ENCODE data around the gene AQR. TPM values are rescaled to one million over a fixed set of nuclear protein-coding genes. Genes with fewer than 3 reads are reported as not detected.

Gene AQR
- total and polyA plus RNA-seq, 10 of the 15 experiments (the other 5 are each of a cell fraction or from before 2014, with no cell fraction given), result 18.2 to 53.5 (median 32.6) TPM

DNA sequence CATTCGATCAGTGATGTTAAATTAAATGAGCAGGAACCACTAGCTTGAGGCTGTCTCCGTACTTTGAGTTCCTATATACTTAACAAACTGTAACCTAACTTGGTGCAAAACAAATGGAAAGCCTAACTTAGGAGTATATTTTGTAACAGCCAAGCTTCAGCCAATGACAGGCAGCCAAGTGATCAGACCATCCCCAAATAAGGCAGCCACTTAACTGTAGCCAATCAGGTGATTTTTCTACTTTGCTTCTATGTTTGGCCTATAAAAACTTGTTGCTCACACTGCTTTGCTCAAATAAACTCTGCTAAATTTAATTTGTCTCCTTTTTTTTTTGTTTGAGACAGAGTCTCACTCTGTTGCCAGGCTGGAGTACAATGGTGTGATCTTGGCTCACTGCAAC lies 37.9 kb upstream of the AQR start:
- no peak for FAIRE-seq
- POLR2A ChIA-PET, result no interaction called here
- no TSS peak for BruUV-seq (replicated peaks)

DNA sequence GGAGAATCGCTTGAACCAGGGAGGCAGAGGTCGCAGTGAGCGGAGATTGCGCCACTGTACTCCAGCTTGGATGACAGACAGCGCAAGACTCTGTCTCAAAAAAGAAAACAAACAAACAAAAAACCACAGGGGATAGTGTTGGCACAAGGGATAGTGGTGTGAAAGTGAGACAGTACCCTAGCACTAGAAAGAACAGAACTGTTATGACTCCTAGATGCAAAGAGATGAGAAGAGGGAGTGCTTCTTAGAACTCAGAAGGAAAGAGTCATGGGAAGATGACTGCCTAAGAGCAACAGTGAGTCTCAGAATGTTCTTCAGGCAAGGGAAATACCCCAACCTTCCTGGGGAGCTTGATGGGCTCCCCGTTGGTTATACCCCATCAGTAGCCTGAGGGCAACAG lies 36.4 kb upstream of the AQR start:
- CTCF ChIA-PET, result no interaction called here
- no peaks in the 10 kb centered on the region for H3K27me3 ChIP-seq (replicated peaks in 1 of 2; ENCODE audit: control insufficient read depth in 2 of 2, insufficient read depth in 2 of 2, low read length in 1 of 2)
- no peak overlapping the region for H2AFZ ChIP-seq (ENCODE audit: control insufficient read depth, low read depth, low read length)
- SMC1A ChIA-PET (ENCODE audit: uncharacterized antibody, unreplicated experiment), result no interaction called here
- no peak overlapping the region for H3K4me3 ChIP-seq
- H3K36me3 ChIP-seq (ENCODE audit: control insufficient read depth in 2 of 2, insufficient read depth in 2 of 2, low read length in 1 of 2), result no peaks in the 10 kb centered on the region
- in situ Hi-C loops (cut with MboI) (no loop called here), intact Hi-C loops (cut with micrococcal nuclease; ENCODE audit: unreplicated experiment) (no loop called here)
- ATAC-seq, result no peak
- no peak overlapping the region for H3K27ac ChIP-seq (ENCODE audit: control insufficient read depth, insufficient read depth)
- H3K4me1 ChIP-seq (ENCODE audit: control insufficient read depth, insufficient read depth, low read length), result no peaks in the 10 kb centered on the region
- FAIRE-seq, result no peak
- 83% methylated on average over 6 of the region's 6 CpGs for WGBS (ENCODE audit: insufficient coverage, insufficient replicate concordance, low lambda C conversion rate, missing lambda C conversion rate)
- POLR2A ChIA-PET, result no interaction called here
- no peak for DNase-seq (ENCODE audit: low read depth, low spot score)
- no peak overlapping the region for H3K9ac ChIP-seq (ENCODE audit: control insufficient read depth, insufficient read depth, low read length)
- RAD21 ChIA-PET (ENCODE audit: unreplicated experiment), result no interaction called here
- H3K9me3 ChIP-seq (replicated peaks; ENCODE audit: control insufficient read depth, insufficient read depth, low read length), result no peaks in the 10 kb centered on the region
- BruUV-seq (replicated peaks), result no TSS peak
- H3K79me2 ChIP-seq (ENCODE audit: control insufficient read depth, insufficient read depth, low read length), result no peaks in the 10 kb centered on the region
- no peak overlapping the region for H3K4me2 ChIP-seq (ENCODE audit: control insufficient read depth, insufficient read depth)
- no peaks in the 10 kb centered on the region for H4K20me1 ChIP-seq (ENCODE audit: control insufficient read depth, insufficient read depth)
- TF ChIP-seq CBX3 (IDR thresholded peaks at IDR 0.05; ENCODE audit: borderline replicate concordance, low read depth) (no peak), RBBP5 (conservative IDR thresholded peaks at IDR 0.05) (no peak), GATAD2B (conservative IDR thresholded peaks at IDR 0.05; ENCODE audit: low read depth) (no peak), EP300 (IDR thresholded peaks at IDR 0.05; ENCODE audit: borderline replicate concordance in 1 of 2, control insufficient read depth in 1 of 2, low read depth in 2 of 2, low read length in 2 of 2) (no peak), SUZ12 (IDR thresholded peaks at IDR 0.05; ENCODE audit: unreplicated experiment) (no peak), POLR2AphosphoS5 (IDR thresholded peaks at IDR 0.05; ENCODE audit: low read length) (no peak), BCL3 (IDR thresholded peaks at IDR 0.05; ENCODE audit: borderline replicate concordance, insufficient read depth, low read depth, low read length, poor library complexity, severe bottlenecking) (no peak)
- TF ChIP-seq, protein P1, sequence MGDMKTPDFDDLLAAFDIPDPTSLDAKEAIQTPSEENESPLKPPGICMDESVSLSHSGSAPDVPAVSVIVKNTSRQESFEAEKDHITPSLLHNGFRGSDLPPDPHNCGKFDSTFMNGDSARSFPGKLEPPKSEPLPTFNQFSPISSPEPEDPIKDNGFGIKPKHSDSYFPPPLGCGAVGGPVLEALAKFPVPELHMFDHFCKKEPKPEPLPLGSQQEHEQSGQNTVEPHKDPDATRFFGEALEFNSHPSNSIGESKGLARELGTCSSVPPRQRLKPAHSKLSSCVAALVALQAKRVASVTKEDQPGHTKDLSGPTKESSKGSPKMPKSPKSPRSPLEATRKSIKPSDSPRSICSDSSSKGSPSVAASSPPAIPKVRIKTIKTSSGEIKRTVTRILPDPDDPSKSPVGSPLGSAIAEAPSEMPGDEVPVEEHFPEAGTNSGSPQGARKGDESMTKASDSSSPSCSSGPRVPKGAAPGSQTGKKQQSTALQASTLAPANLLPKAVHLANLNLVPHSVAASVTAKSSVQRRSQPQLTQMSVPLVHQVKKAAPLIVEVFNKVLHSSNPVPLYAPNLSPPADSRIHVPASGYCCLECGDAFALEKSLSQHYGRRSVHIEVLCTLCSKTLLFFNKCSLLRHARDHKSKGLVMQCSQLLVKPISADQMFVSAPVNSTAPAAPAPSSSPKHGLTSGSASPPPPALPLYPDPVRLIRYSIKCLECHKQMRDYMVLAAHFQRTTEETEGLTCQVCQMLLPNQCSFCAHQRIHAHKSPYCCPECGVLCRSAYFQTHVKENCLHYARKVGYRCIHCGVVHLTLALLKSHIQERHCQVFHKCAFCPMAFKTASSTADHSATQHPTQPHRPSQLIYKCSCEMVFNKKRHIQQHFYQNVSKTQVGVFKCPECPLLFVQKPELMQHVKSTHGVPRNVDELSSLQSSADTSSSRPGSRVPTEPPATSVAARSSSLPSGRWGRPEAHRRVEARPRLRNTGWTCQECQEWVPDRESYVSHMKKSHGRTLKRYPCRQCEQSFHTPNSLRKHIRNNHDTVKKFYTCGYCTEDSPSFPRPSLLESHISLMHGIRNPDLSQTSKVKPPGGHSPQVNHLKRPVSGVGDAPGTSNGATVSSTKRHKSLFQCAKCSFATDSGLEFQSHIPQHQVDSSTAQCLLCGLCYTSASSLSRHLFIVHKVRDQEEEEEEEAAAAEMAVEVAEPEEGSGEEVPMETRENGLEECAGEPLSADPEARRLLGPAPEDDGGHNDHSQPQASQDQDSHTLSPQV (IDR thresholded peaks at IDR 0.05), result no peak
- TF ChIP-seq, protein P2, sequence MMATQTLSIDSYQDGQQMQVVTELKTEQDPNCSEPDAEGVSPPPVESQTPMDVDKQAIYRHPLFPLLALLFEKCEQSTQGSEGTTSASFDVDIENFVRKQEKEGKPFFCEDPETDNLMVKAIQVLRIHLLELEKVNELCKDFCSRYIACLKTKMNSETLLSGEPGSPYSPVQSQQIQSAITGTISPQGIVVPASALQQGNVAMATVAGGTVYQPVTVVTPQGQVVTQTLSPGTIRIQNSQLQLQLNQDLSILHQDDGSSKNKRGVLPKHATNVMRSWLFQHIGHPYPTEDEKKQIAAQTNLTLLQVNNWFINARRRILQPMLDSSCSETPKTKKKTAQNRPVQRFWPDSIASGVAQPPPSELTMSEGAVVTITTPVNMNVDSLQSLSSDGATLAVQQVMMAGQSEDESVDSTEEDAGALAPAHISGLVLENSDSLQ (IDR thresholded peaks at IDR 0.05), result no peak

More for the DNA sequence above, 37.9 kb upstream of the AQR start:
- no peaks in the 10 kb centered on the region for H4K20me1 ChIP-seq (ENCODE audit: control insufficient read depth, insufficient read depth)
- TF ChIP-seq SRF (IDR thresholded peaks at IDR 0.05; ENCODE audit: low read depth in 2 of 2, low read length in 2 of 2), result peak in 1 of 2 experiments; percentile 81; a peak in 2 of 4 replicates
- no peak for TF ChIP-seq RFX5 (IDR thresholded peaks at IDR 0.05; ENCODE audit: low read depth, low read length)
- H3K4me1 ChIP-seq (ENCODE audit: control insufficient read depth, insufficient read depth, low read length), result no peaks in the 10 kb centered on the region
- H3K27me3 ChIP-seq (replicated peaks in 1 of 2; ENCODE audit: control insufficient read depth in 2 of 2, insufficient read depth in 2 of 2, low read length in 1 of 2), result no peaks in the 10 kb centered on the region
- no peaks in the 10 kb centered on the region for H3K9me3 ChIP-seq (replicated peaks; ENCODE audit: control insufficient read depth, insufficient read depth, low read length)
- no peak for DNase-seq (ENCODE audit: low read depth, low spot score)
- ChIA-PET RAD21 (ENCODE audit: unreplicated experiment) (no interaction called here), SMC1A (ENCODE audit: uncharacterized antibody, unreplicated experiment) (interaction anchor here (0.5 kb wide), 1 partner anchor 222 kb away, joined by 4 read pairs; no protein-coding TSS in a partner anchor), CTCF (no interaction called here)
- no peak overlapping the region for H3K27ac ChIP-seq (ENCODE audit: control insufficient read depth, insufficient read depth)
- no peak overlapping the region for H3K4me2 ChIP-seq (ENCODE audit: control insufficient read depth, insufficient read depth)
- H3K4me3 ChIP-seq, result no peak overlapping the region
- 69% methylated on average over 2 of the region's 2 CpGs for WGBS (ENCODE audit: insufficient coverage, insufficient replicate concordance, low lambda C conversion rate, missing lambda C conversion rate)
- in situ Hi-C loops (cut with MboI), result no loop called here
- intact Hi-C loops (cut with micrococcal nuclease; ENCODE audit: unreplicated experiment), result no loop called here
- H3K9ac ChIP-seq (ENCODE audit: control insufficient read depth, insufficient read depth, low read length), result no peak overlapping the region
- ATAC-seq, result no peak
- H3K36me3 ChIP-seq (ENCODE audit: control insufficient read depth in 2 of 2, insufficient read depth in 2 of 2, low read length in 1 of 2), result no peaks in the 10 kb centered on the region
- H3K79me2 ChIP-seq (ENCODE audit: control insufficient read depth, insufficient read depth, low read length), result no peaks in the 10 kb centered on the region
- H2AFZ ChIP-seq (ENCODE audit: control insufficient read depth, low read depth, low read length), result no peak overlapping the region

Data from GM12878 (cell line).